HCT116 (cell line): ENCODE data around the gene ETNK2. TPM values are rescaled to one million over a fixed set of nuclear protein-coding genes. Genes with fewer than 3 reads are reported as not detected.

ENCODE experiments used
- ATAC-seq: fragments of 200-7000 bp; cut with Tn5 transposase; 2 replicates; pipeline ENCODE4 v1.9.1; 2020; ENCODE audit warnings: mild to moderate bottlenecking, moderate library complexity
- BruUV-seq: library from RNA; stranded (reverse); fragments of 400-500 nt; replicated peaks from 2 replicates; lab custom pipeline; 2021; lab: Mats Ljungman, UMichigan
- CTCF ChIA-PET: fragments of 300-600 bp; sonication (Branson Sonifier 250); formaldehyde crosslinking; loops from one replicate; lab custom pipeline; 2021; ENCODE audit warnings: antibody characterized with exemption; lab: Charles Lee
- POLR2A ChIA-PET: fragments of 300-600, 350-600 bp; sonication (Branson Sonifier 250); formaldehyde crosslinking; loops from one replicate; lab custom pipeline; 2021; ENCODE audit warnings: antibody characterized with exemption; lab: Charles Lee
- RAD21 ChIA-PET, 2 experiments: fragments of 300-600 bp; sonication (Branson Sonifier 250); formaldehyde crosslinking; loops; one replicate each; lab custom pipeline; 2023; ENCODE audit warnings: low total read pairs in 2 of 2; ENCODE audit not compliant: uncharacterized antibody in 2 of 2, unreplicated experiment in 2 of 2, low non-redundant PET in 1 of 2; lab: Charles Lee
- DNase-seq: peaks from one replicate; pipeline ENCODE4 v3.0.0-alpha.2; 2010; ENCODE audit warnings: low read depth, low spot score
- H2AFZ ChIP-seq: fragments of 200-600 bp; shearing (Covaris generic), sonication (generic); 2 replicates; pipeline ENCODE4 v1.6.1; 2017; ENCODE audit warnings: low read depth, mixed run types, mixed read lengths, antibody characterized with exemption, low read length; ENCODE audit not compliant: poor library complexity, severe bottlenecking
- H3K27ac ChIP-seq: 2 replicates; pipeline ENCODE4 v1.5.1; 2012; ENCODE audit warnings: low read depth, low read length
- H3K27me3 ChIP-seq: fragments of 200-600 bp; sonication (generic); 2 replicates; pipeline ENCODE4 v1.6.1; 2016; ENCODE audit warnings: mixed run types, low read length, mixed read lengths; ENCODE audit not compliant: insufficient read depth
- H3K36me3 ChIP-seq, 2 experiments: fragments of 200-500 bp in 1 of 2; fragments of 200-600 bp in 1 of 2; sonication (Bioruptor generic) in 1 of 2; sonication (generic) in 1 of 2; 2 replicates each; pipeline versions ENCODE4 v1.5.1 to v1.6.1; 2014 to 2016; ENCODE audit warnings: low read length in 2 of 2, inconsistent platforms in 1 of 2, mixed read lengths in 1 of 2, mixed run types in 1 of 2; ENCODE audit not compliant: insufficient read depth in 2 of 2, control insufficient read depth in 1 of 2
- H3K4me1 ChIP-seq, 2 experiments: fragments of 200-600 bp in 1 of 2; sonication (generic) in 1 of 2; 2 replicates each; pipeline versions ENCODE4 v1.5.1 to v1.6.1; 2012 to 2017; ENCODE audit warnings: low read length in 2 of 2, inconsistent platforms in 1 of 2, mild to moderate bottlenecking in 1 of 2, mixed read lengths in 1 of 2, mixed run types in 1 of 2, moderate library complexity in 1 of 2; ENCODE audit not compliant: insufficient read depth in 2 of 2, control insufficient read depth in 1 of 2
- H3K4me2 ChIP-seq: fragments of 200-600 bp; sonication (generic); 2 replicates; pipeline ENCODE4 v1.6.1; 2017; ENCODE audit warnings: mixed run types, low read length, mixed read lengths
- H3K4me3 ChIP-seq, 2 experiments: fragments of 200-600 bp in 1 of 2; sonication (generic) in 1 of 2; replicated peaks in 1 of 2; 2 replicates each; pipeline ENCODE4 v1.5.1; 2011 to 2016; ENCODE audit warnings: low read length in 2 of 2, control low read depth in 1 of 2, low read depth in 1 of 2, mild to moderate bottlenecking in 1 of 2, mixed read lengths in 1 of 2, mixed run types in 1 of 2
- H3K79me2 ChIP-seq: fragments of 200-600 bp; sonication (generic); 2 replicates; pipeline ENCODE4 v1.6.1; 2017; ENCODE audit warnings: mild to moderate bottlenecking, mixed run types, low read length, moderate library complexity, mixed read lengths; ENCODE audit not compliant: insufficient read depth
- H3K9ac ChIP-seq: fragments of 200-600 bp; sonication (generic); 2 replicates; pipeline ENCODE4 v1.6.1; 2016; ENCODE audit warnings: low read length, mixed read lengths
- H3K9me2 ChIP-seq: fragments of 200-600 bp; sonication (generic), shearing (Covaris generic); 2 replicates; pipeline ENCODE4 v1.6.1; 2017; ENCODE audit warnings: mixed run types, mild to moderate bottlenecking, moderate library complexity; ENCODE audit not compliant: insufficient read depth
- H3K9me3 ChIP-seq, 2 experiments: fragments of 200-500 bp in 1 of 2; fragments of 200-600 bp in 1 of 2; sonication (Bioruptor generic) in 1 of 2; sonication (generic) in 1 of 2; 2 replicates each; pipeline ENCODE4 v1.6.1; 2014 to 2017; ENCODE audit warnings: low read length in 2 of 2, mixed read lengths in 2 of 2, inconsistent platforms in 1 of 2, low read depth in 1 of 2, mild to moderate bottlenecking in 1 of 2, mixed run types in 1 of 2, moderate library complexity in 1 of 2; ENCODE audit not compliant: control insufficient read depth in 1 of 2, insufficient read depth in 1 of 2
- H4K20me1 ChIP-seq: fragments of 200-600 bp; sonication (generic), shearing (Covaris generic); 2 replicates; pipeline ENCODE4 v1.6.1; 2017; ENCODE audit warnings: mixed run types, mild to moderate bottlenecking, moderate library complexity; ENCODE audit not compliant: insufficient read depth
- CBX3 ChIP-seq: IDR thresholded peaks from 2 replicates; pipeline ENCODE4 v1.6.1; 2012; ENCODE audit warnings: low read depth
- EGR1 ChIP-seq: IDR thresholded peaks from 2 replicates; pipeline ENCODE4 v1.6.1; 2012; ENCODE audit warnings: low read depth
- ELF1 ChIP-seq: IDR thresholded peaks from 2 replicates; pipeline ENCODE4 v1.6.1; 2012; ENCODE audit warnings: low read depth, borderline replicate concordance
- EZH2phosphoT487 ChIP-seq: fragments of 200-600 bp; IDR thresholded peaks from 2 replicates; pipeline ENCODE4 v1.6.1; 2018; ENCODE audit warnings: antibody characterized with exemption, borderline replicate concordance
- FOSL1 ChIP-seq: IDR thresholded peaks from 2 replicates; pipeline ENCODE4 v1.6.1; 2012; ENCODE audit warnings: low read depth
- JUND ChIP-seq: IDR thresholded peaks from 2 replicates; pipeline ENCODE4 v1.6.1; 2012
- POLR2A ChIP-seq: IDR thresholded peaks from 2 replicates; pipeline ENCODE4 v1.7.0; 2011; ENCODE audit warnings: borderline replicate concordance; ENCODE audit not compliant: insufficient read depth, insufficient read length; ENCODE audit errors: extremely low read depth
- POLR2AphosphoS5 ChIP-seq: IDR thresholded peaks from 2 replicates; pipeline ENCODE4 v1.6.1; 2011; ENCODE audit warnings: mild to moderate bottlenecking, low read depth, low read length, moderate library complexity
- RAD21 ChIP-seq: IDR thresholded peaks from 2 replicates; pipeline ENCODE4 v1.6.1; 2012; ENCODE audit warnings: low read depth, mild to moderate bottlenecking
- REST ChIP-seq: IDR thresholded peaks from 2 replicates; pipeline ENCODE4 v1.6.1; 2012; ENCODE audit warnings: low read depth
- SIN3A ChIP-seq: IDR thresholded peaks from 2 replicates; pipeline ENCODE4 v1.6.1; 2012; ENCODE audit warnings: low read depth
- SRF ChIP-seq: IDR thresholded peaks from 2 replicates; pipeline ENCODE4 v1.6.1; 2012; ENCODE audit warnings: low read depth
- TCF7L2 ChIP-seq: IDR thresholded peaks from 2 replicates; pipeline ENCODE4 v1.7.0; 2011; ENCODE audit warnings: borderline replicate concordance, inconsistent platforms; ENCODE audit not compliant: insufficient read depth, insufficient read length; ENCODE audit errors: extremely low read depth
- ZBTB33 ChIP-seq: IDR thresholded peaks from 2 replicates; pipeline ENCODE4 v1.6.1; 2011; ENCODE audit warnings: mild to moderate bottlenecking, low read length, moderate library complexity; ENCODE audit not compliant: insufficient replicate concordance; ENCODE audit errors: extremely low read depth
- ZFX ChIP-seq: fragments of 450-650 bp; IDR thresholded peaks from 2 replicates; pipeline ENCODE4 v1.6.1; 2017
- ZNF274 ChIP-seq: fragments of 200-500 bp; sonication (Bioruptor generic); IDR thresholded peaks from 2 replicates; pipeline ENCODE4 v1.6.1; 2014; ENCODE audit warnings: mild to moderate bottlenecking, low read depth, low read length, inconsistent platforms
- intact Hi-C: fragments of 100-400 bp; cut with micrococcal nuclease; formaldehyde crosslinking; loops from 2 replicates; pipeline ENCODE4 v1.10.0; 2022
- total RNA-seq: library from RNA; stranded (reverse); gene quantifications from one replicate; pipeline ENCODE4 v1.2.1, GENCODE V29; 2021; ENCODE audit not compliant: unreplicated experiment
- TF ChIP-seq, protein P1 (sequence below): IDR thresholded peaks from 2 replicates; pipeline ENCODE4 v1.6.1; 2012
- TF ChIP-seq, protein P2 (sequence below), 3 experiments: fragments of 200-600 bp in 1 of 3; sonication (generic) in 1 of 3; IDR thresholded peaks in 2 of 3; conservative IDR thresholded peaks in 1 of 3; 2 replicates each; pipeline ENCODE4 v1.5.1; 2012 to 2017; ENCODE audit warnings: low read depth in 2 of 3, low read length in 2 of 3, antibody characterized with exemption in 1 of 3, borderline replicate concordance in 1 of 3, control low read depth in 1 of 3, mild to moderate bottlenecking in 1 of 3, mixed read lengths in 1 of 3, mixed run types in 1 of 3, moderate library complexity in 1 of 3; ENCODE audit not compliant: insufficient read depth in 1 of 3

The ETNK2 gene
- total RNA-seq, 1 experiment from 2014 or later: 16.1 TPM

DNA sequence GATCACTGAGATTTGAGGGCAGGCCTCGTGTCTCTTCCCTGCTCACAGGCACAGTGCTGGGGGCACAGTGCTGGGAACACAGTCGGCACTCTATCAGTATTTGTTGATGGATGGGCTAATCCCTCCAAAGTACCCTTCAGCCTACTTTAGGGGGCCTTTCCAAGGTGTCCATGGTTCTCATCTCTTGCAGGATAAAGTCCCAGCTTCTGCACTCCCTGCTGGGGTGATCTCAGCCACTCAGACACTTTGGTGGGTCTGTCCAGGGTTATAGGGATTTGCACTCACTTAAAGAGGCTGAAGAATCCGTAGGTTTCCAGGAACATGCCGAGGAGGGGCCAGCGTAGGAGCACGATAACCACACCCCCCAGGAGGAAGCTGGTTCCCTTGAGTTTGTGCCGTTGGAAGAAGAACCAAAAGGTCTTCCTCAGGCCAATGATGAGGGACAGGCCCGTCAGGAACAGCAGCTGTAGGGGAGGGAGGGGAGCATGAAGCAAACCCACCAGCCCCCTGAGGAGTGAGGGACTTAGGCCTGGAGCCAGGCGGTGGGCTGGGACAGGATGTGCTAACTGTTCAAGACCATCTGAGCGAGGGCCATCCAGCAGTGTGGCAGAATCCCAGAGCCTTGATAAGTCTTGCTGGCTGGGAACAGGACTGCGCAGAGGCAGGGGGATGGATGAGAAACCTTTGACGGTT is 49.6 kb upstream of the ETNK2 start:
- H3K79me2 ChIP-seq: 0 out of 2 replicates have a peak, but pooled peaks cover 4% of the 10 kb centered on the region
- ATAC-seq: no peak
- ChIA-PET CTCF (no interaction called here), RAD21 (no interaction called here)
- BruUV-seq: no TSS peak
- intact Hi-C loops: no loop called here
- H3K9ac ChIP-seq: no peak overlapping the region
- H3K4me2 ChIP-seq: no peak overlapping the region
- H4K20me1 ChIP-seq: no peaks in the 10 kb centered on the region
- no peak overlapping the region for H3K4me3 ChIP-seq
- no peaks in the 10 kb centered on the region for H3K9me3 ChIP-seq
- H2AFZ ChIP-seq: no peak overlapping the region
- TF ChIP-seq, protein P1, sequence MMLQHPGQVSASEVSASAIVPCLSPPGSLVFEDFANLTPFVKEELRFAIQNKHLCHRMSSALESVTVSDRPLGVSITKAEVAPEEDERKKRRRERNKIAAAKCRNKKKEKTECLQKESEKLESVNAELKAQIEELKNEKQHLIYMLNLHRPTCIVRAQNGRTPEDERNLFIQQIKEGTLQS: no peak
- no peak for TF ChIP-seq ZFX
- TF ChIP-seq REST: no peak
- TF ChIP-seq RAD21: no peak
- no peak for TF ChIP-seq POLR2AphosphoS5
- no peak for TF ChIP-seq ZNF274
- no peak for TF ChIP-seq CBX3
- TF ChIP-seq POLR2A: no peak
- no peak for TF ChIP-seq JUND
- TF ChIP-seq EGR1: no peak
- TF ChIP-seq SRF: no peak
- no peak for TF ChIP-seq FOSL1
- no peak for TF ChIP-seq ELF1
- no peak for TF ChIP-seq EZH2phosphoT487
- no peak for TF ChIP-seq TCF7L2
- no peak for TF ChIP-seq ZBTB33
- TF ChIP-seq SIN3A: no peak
- TF ChIP-seq, protein P2, sequence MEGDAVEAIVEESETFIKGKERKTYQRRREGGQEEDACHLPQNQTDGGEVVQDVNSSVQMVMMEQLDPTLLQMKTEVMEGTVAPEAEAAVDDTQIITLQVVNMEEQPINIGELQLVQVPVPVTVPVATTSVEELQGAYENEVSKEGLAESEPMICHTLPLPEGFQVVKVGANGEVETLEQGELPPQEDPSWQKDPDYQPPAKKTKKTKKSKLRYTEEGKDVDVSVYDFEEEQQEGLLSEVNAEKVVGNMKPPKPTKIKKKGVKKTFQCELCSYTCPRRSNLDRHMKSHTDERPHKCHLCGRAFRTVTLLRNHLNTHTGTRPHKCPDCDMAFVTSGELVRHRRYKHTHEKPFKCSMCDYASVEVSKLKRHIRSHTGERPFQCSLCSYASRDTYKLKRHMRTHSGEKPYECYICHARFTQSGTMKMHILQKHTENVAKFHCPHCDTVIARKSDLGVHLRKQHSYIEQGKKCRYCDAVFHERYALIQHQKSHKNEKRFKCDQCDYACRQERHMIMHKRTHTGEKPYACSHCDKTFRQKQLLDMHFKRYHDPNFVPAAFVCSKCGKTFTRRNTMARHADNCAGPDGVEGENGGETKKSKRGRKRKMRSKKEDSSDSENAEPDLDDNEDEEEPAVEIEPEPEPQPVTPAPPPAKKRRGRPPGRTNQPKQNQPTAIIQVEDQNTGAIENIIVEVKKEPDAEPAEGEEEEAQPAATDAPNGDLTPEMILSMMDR (IDR thresholded peaks at IDR 0.05 in 2 of 3, conservative IDR thresholded peaks at IDR 0.05 in 1 of 3; ENCODE audit: borderline replicate concordance in 1 of 3, insufficient read depth in 1 of 3, low read depth in 2 of 3, low read length in 2 of 3): no peak
- TF ChIP-seq, all 23 proteins: peak for 0
- Histone ChIP-seq H3K4me1 (peaks cover 18 to 42% of the 10 kb centered on the region in 2 experiments), H3K27me3 (no peaks in the 10 kb centered on the region), H3K9me2 (no peaks in the 10 kb centered on the region), H3K27ac (no peak overlapping the region), H3K36me3 (no peaks in the 10 kb centered on the region)
- no peak for DNase-seq
- POLR2A ChIA-PET: no interaction called here
